Heart left ventricle (tissue), 16 donors: Measurements from ENCODE around the gene COL23A1. TPM values are rescaled to one million over a fixed set of nuclear protein-coding genes. Genes with fewer than 3 reads are reported as not detected.

Experiments
- ATAC-seq, 4 donors: fragments of 200-7000 bp; cut with Tn5 transposase; one replicate each; pipeline ENCODE4 v1.9.1; 2020 to 2022; ENCODE audit warnings: moderate library complexity in 4 of 4, mild to moderate bottlenecking in 3 of 4, moderate number of reproducible peaks in 1 of 4
- DNase-seq, 5 donors: peaks; one replicate each; pipeline ENCODE4 v3.0.0-alpha.2; 2020
- H3K27ac ChIP-seq, 12 donors: fragments of 200-600 bp; sonication (generic) in 4 of 12; one replicate each; pipeline versions ENCODE4 v1.5.0 to v1.8.0; 2016 to 2022; ENCODE audit warnings: mild to moderate bottlenecking in 2 of 12
- H3K27me3 ChIP-seq, 9 donors: fragments of 200-600 bp; sonication (generic) in 2 of 9; one replicate each; pipeline versions ENCODE4 v1.5.1 to v1.8.0; 2016 to 2022; ENCODE audit warnings: mild to moderate bottlenecking in 3 of 9
- H3K36me3 ChIP-seq, 9 donors: fragments of 200-600 bp; sonication (generic) in 2 of 9; one replicate each; pipeline versions ENCODE4 v1.5.0 to v1.8.0; 2018 to 2022; ENCODE audit warnings: mild to moderate bottlenecking in 2 of 9
- H3K4me1 ChIP-seq, 12 donors: fragments of 200-600 bp; sonication (generic) in 4 of 12; one replicate each; pipeline versions ENCODE4 v1.5.0 to v1.8.0; 2016 to 2022; ENCODE audit warnings: mild to moderate bottlenecking in 3 of 12
- H3K4me3 ChIP-seq, 12 donors: fragments of 200-600 bp; sonication (generic) in 4 of 12; one replicate each; pipeline versions ENCODE4 v1.5.0 to v1.8.0; 2017 to 2022; ENCODE audit warnings: mild to moderate bottlenecking in 9 of 12, moderate library complexity in 4 of 12
- H3K9me3 ChIP-seq, 12 donors: fragments of 200-600 bp; sonication (generic) in 4 of 12; one replicate each; pipeline versions ENCODE4 v1.5.0 to v1.8.0; 2016 to 2022; ENCODE audit warnings: mild to moderate bottlenecking in 1 of 12
- POLR2A ChIP-seq, 2 donors: fragments of 450-650 bp; IDR thresholded peaks; one replicate each; pipeline ENCODE4 v1.6.1; 2017; ENCODE audit warnings: antibody characterized with exemption in 2 of 2, mild to moderate bottlenecking in 2 of 2, moderate library complexity in 2 of 2
- WGBS, 4 donors: extraction: QIAGEN DNeasy Blood & Tissue Kit in 2 of 4; methylation state at CpG; one replicate each; pipeline versions ENCODE4 v1.1.5 to v1.1.7; 2013 to 2018; 5-methylcytosine and 5-hydroxymethylcytosine counted together
- intact Hi-C, 10 donors: fragments of 100-400 bp; cut with DNase I; formaldehyde crosslinking; loops; one replicate each; pipeline versions ENCODE4 v1.11.1 to v1.14.2; 2022
- polyA plus RNA-seq, 2 donors: library from polyadenylated mRNA; stranded (reverse); fragments of 200-250 nt; gene quantifications; one replicate each; pipeline ENCODE4 v1.2.3, GENCODE V29; 2013
- total RNA-seq, 9 donors: library from RNA; depleted of rRNA in 2 of 9; stranded (reverse); fragments of >200 nt in 2 of 9; fragmentation: NEBNext Ultra II Directional in 3 of 9; extraction: Animal tissue kit (Norgen Biotek cat#: 25700) in 3 of 9; gene quantifications; one replicate each; pipeline versions ENCODE4 v1.1.0 to v1.2.4, GENCODE V29; 2016 to 2023
- TF ChIP-seq, protein P1 (sequence below), 12 donors: fragments of 200-600 bp; sonication (generic) in 4 of 12; IDR thresholded peaks; one replicate each; pipeline versions ENCODE4 v1.5.0 to v1.8.0; 2018 to 2022; ENCODE audit warnings: antibody characterized with exemption in 12 of 12, mild to moderate bottlenecking in 5 of 12
- donor health status: ischemic (EF 13 %, LVEDD 7.1; RV severe dilation, severe dysfunction).
- donor health status: healthy with polysubstance abuse.
- donor health status: DM: no; HTN: yes; CAD: no.
- donor health status: DM: no; HTN: no; CAD: no.
- donor health status: ischemic (EF 25% LVEDD 6.9; RV normal size, moderate dysfunction).
- donor health status: ischemic (EF 25% LVEDD 5.7; RV mildly dilated, moderate dysfunction).
- donor health status: healthy.
- donor health status: DM: yes; HTN: yes; CAD: no.
- donor health status: ischemic (EF 35%, LVEDD 5.7; RV mildly dilated, moderate dysfunction).
- donor health status: nonischemic (EF 11% LVEDD 7.7; RV severe dilation, severe dysfunction).
- donor health status: DM: yes; HTN: yes; CAD: no.
- donor health status: PGD.
- donor health status: ischemic (EF 29% LVEDD 5.4; RV normal size, mild dysfunction).
- donor health status: nonischemic (EF 23%, LVEDD 6.1; RV moderate dilation, normal function).

The COL23A1 gene
- total and polyA plus RNA-seq, 11 donors: 6.0 to 33.0 (median 18.8) TPM

DNA sequence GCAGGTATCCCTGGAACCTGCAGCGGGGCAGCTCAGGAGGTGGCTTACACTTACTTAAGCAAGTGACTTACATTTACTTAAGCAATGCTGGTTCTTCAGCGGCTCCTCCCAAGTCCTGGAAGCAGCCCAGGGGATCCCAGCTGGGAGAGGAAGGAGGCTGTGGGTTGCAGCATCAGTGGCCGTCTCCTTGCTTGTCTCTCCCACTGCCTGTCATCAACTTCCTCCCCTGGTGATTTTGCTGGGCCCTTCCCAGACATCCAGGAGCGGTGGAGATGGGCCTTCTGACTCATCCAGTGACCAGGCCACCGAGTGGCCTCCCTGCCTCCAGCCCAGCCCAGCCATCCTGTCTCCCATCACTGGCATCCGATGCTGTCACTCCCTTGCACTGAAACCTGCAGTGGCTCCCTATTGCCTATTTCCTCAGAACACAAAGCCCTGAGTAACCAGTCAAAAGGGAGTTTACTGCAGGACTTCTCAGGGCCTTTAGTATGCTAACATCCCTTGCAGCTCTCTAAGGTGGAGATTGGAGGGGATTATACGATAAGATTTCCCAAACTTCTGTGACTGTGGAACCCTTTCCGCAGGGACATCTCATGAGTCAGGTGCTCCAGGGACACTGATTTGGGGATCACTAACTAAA, 201.7 kb downstream of the COL23A1 start:
- peaks cover 0 to 42% (median 4%) of the 10 kb centered on the region in 9 donors for H3K27me3 ChIP-seq

DNA sequence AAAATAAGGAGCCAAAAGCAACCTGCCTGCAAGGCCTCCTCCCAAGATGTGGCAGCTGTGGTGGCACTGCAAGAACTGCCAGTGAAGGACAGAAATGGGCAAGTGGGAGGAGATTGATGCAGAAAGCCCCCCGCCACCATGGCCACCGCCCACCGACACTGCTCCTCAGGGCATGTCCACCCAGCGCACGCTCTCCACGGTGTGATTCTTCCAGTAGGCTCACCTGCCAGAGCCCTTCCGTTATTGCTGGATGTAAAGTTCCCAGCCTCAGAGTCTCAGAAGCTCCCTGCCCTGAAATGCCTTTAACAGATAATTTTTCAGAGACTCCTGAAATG, 202.4 kb downstream of the COL23A1 start:
- H3K9me3 ChIP-seq: no peaks in the 10 kb centered on the region
- ATAC-seq: no peak
- no peaks in the 10 kb centered on the region for H3K36me3 ChIP-seq
- peaks cover 0 to 45% (median 4%) of the 10 kb centered on the region in 9 donors for H3K27me3 ChIP-seq
- peaks cover 0 to 14% (median 0%) of the 10 kb centered on the region in 12 donors for H3K4me1 ChIP-seq
- H3K27ac ChIP-seq: no peak overlapping the region
- TF ChIP-seq, protein P1, sequence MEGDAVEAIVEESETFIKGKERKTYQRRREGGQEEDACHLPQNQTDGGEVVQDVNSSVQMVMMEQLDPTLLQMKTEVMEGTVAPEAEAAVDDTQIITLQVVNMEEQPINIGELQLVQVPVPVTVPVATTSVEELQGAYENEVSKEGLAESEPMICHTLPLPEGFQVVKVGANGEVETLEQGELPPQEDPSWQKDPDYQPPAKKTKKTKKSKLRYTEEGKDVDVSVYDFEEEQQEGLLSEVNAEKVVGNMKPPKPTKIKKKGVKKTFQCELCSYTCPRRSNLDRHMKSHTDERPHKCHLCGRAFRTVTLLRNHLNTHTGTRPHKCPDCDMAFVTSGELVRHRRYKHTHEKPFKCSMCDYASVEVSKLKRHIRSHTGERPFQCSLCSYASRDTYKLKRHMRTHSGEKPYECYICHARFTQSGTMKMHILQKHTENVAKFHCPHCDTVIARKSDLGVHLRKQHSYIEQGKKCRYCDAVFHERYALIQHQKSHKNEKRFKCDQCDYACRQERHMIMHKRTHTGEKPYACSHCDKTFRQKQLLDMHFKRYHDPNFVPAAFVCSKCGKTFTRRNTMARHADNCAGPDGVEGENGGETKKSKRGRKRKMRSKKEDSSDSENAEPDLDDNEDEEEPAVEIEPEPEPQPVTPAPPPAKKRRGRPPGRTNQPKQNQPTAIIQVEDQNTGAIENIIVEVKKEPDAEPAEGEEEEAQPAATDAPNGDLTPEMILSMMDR (IDR thresholded peaks at IDR 0.05): no peak
- TF ChIP-seq POLR2A (IDR thresholded peaks at IDR 0.05): no peak
- intact Hi-C loops: no loop called here
- WGBS, 4 donors: 80 to 93% (median 84%) methylated on average over 7 of the region's 7 CpGs
- DNase-seq: no peak
- H3K4me3 ChIP-seq: no peak overlapping the region

More for the DNA sequence above, 201.7 kb downstream of the COL23A1 start:
- TF ChIP-seq POLR2A (IDR thresholded peaks at IDR 0.05): no peak
- TF ChIP-seq, protein P1 (IDR thresholded peaks at IDR 0.05): no peak
- ATAC-seq (peak in 3 of 4 donors; percentile 19 to 37 (median 35)), DNase-seq (peak in 3 of 5 donors; percentile 35 to 62 (median 55))
- Histone ChIP-seq H3K4me3 (no peak overlapping the region), H3K9me3 (no peaks in the 10 kb centered on the region), H3K4me1 (peaks cover 0 to 17% (median 0%) of the 10 kb centered on the region in 12 donors), H3K27ac (no peak overlapping the region), H3K36me3 (no peaks in the 10 kb centered on the region)
- 55 to 71% (median 61%) methylated on average over 7 to 8 of the region's 8 CpGs for WGBS, 4 donors
- intact Hi-C loops: no loop called here

- TF ChIP-seq POLR2A (IDR thresholded peaks at IDR 0.05): no peak
- TF ChIP-seq, protein P1 (IDR thresholded peaks at IDR 0.05): no peak
Observed at GRCh38 chr5:178387061-178387855, 202.9 kb downstream of the COL23A1 start.

GRCh38 chr5:178386336-178386931, 203.8 kb downstream of the COL23A1 start:
- Histone ChIP-seq H3K36me3 (no peaks in the 10 kb centered on the region), H3K9me3 (no peaks in the 10 kb centered on the region), H3K4me1 (peaks cover 0 to 14% (median 0%) of the 10 kb centered on the region in 12 donors), H3K27ac (no peak overlapping the region), H3K4me3 (no peak overlapping the region), H3K27me3 (peaks cover 0 to 45% (median 4%) of the 10 kb centered on the region in 9 donors)
- TF ChIP-seq, protein P1 (IDR thresholded peaks at IDR 0.05): no peak
- no peak for TF ChIP-seq POLR2A (IDR thresholded peaks at IDR 0.05)
- intact Hi-C loops: no loop called here
- no peak for ATAC-seq
- DNase-seq: no peak
- 54 to 68% (median 63%) methylated on average over 20 of the region's 20 CpGs for WGBS, 4 donors

More at GRCh38 chr5:178387061-178387855, 202.9 kb downstream of the COL23A1 start:
- WGBS, 4 donors: 65 to 70% (median 66%) methylated on average over 19 to 20 of the region's 20 CpGs
- peaks cover 0 to 45% (median 4%) of the 10 kb centered on the region in 9 donors for H3K27me3 ChIP-seq
- ATAC-seq (no peak), DNase-seq (no peak)
- no peak overlapping the region for H3K27ac ChIP-seq
- H3K4me3 ChIP-seq: no peak overlapping the region
- H3K36me3 ChIP-seq: no peaks in the 10 kb centered on the region
- no peaks in the 10 kb centered on the region for H3K9me3 ChIP-seq
- peaks cover 0 to 14% (median 0%) of the 10 kb centered on the region in 12 donors for H3K4me1 ChIP-seq
- intact Hi-C loops: no loop called here
